ENCODE measurements around the gene TUBGCP3.
"Not testable (repeated sequence)": the region's sequence is repeated elsewhere in the genome, so short reads cannot be mapped to it uniquely, and the experiment has no call there.

The TUBGCP3 gene

GRCh38 chr13:112558696-112559418, 29.1 kb downstream of the TUBGCP3 start:
- DNase-seq (ENCODE audit: insufficient read length, low spot score) = no peak
- no peak for FAIRE-seq
- TF ChIP-seq CTCF (IDR thresholded peaks at IDR 0.05; ENCODE audit: insufficient read depth, missing control alignments) = no peak

DNA sequence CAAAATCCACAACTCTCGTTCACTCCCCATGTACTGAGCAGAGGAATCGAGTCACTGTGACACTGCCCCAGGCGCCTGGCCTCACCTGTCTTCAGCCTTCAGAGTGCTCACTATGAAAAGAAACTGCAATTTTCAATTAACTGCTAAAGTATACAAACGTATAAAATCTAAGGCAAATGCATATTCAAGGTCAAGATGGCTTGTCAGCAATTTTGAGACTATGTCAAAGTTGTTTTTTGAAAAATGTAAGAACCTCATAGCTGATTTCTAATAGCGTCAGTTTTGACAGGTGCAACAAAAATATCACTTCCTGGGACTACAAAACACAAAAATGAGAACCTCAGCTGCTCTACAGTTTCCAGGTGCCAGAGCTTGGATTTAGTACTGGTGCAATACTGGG, 31.4 kb downstream of the TUBGCP3 start:
- no peak for DNase-seq (ENCODE audit: insufficient read length, low spot score)
- TF ChIP-seq CTCF (IDR thresholded peaks at IDR 0.05; ENCODE audit: insufficient read depth, missing control alignments) = no peak
- FAIRE-seq = no peak

DNA sequence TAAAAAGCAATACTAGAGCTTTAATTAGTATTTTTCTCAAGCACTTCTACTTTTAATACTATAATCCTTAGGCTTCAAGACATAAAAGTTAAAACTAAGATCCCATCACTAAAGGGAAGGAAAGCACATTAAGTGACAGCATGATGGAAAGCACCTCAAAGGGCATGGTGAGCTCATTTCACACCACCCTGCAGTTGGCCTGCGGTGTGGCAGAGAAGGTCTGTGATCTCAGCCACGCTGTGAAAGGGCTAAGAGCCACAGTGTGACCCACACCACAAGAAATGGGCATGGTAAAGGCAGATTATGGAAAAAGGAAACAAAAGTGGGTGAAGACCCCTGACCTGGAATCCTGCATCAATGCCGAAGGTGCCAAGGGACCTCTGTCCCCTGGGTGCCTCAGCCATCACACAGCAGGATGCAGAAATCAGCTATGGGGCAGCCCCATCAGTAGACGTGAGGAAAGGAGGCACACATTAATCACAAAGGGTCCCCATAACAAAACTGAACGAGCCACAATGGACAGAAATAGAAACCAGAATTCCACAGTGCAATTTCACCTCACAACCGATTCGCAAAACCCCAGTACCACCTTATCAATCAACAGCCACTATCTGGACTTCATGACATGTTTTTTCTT, 33.6 kb downstream of the TUBGCP3 start:
- DNase-seq (ENCODE audit: insufficient read length, low spot score) (no peak), FAIRE-seq (no peak)
- no peak for TF ChIP-seq CTCF (IDR thresholded peaks at IDR 0.05; ENCODE audit: insufficient read depth, missing control alignments)

DNA sequence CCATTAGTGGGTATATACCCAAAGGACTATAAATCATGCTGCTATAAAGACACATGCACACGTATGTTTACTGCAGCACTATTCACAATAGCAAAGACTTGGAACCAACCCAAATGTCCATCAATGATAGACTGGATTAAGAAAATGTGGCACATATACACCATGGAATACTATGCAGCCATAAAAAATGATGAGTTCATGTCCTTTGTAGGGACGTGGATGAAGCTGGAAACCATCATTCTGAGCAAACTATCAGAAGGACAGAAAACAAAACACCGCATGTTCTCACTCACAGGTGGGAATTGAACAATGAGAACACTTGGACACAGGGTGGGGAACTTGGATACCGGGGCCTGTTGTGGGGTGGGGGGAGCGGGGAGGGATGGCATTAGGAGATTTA, 39.0 kb downstream of the TUBGCP3 start:
- not testable (repeated sequence) for DNase-seq (ENCODE audit: insufficient read length, low spot score); FAIRE-seq

- DNase-seq (ENCODE audit: insufficient read length, low spot score) = no peak
- TF ChIP-seq CTCF (IDR thresholded peaks at IDR 0.05; ENCODE audit: insufficient read depth, missing control alignments) = no peak
- no peak for FAIRE-seq
These were observed 42.1 kb downstream of the TUBGCP3 start for GRCh38 chr13:112545856-112546255.

DNA sequence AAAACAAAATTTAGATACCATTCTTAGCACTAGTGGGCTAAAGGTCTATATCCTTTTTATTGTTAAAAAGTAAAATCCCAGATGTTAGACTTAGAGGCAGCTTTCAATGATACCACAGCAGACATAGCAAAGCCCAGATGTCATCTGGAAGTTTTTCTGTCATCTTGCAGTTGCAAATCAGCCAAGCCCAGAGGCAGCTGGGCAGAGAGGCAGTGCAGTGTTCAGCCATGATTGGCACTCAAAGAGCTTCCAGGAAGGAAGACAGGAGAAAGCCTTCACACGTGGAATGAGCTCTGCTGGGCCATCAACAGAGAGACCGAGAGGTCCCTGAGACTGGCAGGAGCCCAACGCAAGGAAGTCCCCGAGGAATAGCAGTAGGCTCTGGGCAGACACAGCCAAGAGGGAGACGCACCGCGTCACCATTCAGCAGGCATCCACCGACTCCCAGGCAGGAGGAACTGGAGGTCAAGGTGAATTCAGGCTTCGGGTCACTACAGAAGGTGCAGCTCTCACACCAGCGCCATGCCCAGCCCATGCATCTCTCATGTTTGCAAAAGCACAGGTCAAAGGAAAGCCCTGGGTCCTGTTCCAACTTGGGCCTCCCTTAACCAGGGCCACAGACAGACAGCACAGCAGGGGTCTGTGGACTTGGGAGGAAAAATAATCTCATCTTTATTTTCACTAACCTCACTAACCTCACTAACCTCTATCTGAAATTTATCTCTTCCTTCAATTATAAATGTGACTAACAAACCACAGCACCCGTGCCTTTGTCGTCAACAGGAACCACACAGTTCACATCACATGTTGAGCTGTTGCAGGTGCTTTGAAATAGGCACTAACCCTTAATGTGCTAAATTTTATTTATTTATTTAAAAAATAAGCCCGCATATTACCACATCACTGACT, 54.9 kb downstream of the TUBGCP3 start:
- TF ChIP-seq CTCF (IDR thresholded peaks at IDR 0.05; ENCODE audit: insufficient read depth, missing control alignments) = no peak
- FAIRE-seq (no peak), DNase-seq (ENCODE audit: insufficient read length, low spot score) (no peak)

DNA sequence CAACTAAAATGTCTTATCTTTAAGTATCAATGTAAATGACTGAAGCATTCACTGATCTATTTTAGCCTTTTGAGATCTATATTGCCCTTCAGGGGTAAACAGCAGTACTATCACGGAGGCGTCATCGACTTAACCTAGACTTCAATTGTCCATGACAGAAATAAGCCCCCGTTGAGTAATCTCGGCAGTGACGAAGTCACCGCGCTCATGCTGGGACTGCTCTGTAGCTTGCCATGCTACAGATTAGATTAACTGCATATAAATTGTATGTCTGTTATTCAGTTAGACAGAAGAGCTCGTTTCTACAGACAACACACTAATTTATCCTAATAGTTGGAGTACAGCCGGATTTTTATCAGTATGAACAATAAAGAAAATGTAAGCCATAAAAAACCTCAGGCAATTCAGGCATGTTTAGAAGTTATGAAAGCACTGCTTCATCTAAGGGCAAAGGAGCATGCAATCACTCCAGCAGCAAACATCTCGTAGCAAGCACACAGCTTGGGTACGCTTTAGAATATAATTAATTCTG, 56.6 kb downstream of the TUBGCP3 start:
- DNase-seq (ENCODE audit: insufficient read length, low spot score) (no peak), FAIRE-seq (no peak)
- no peak for TF ChIP-seq CTCF (IDR thresholded peaks at IDR 0.05; ENCODE audit: insufficient read depth, missing control alignments)
